Measurements from ENCODE around the gene USP33.
"Not testable (repeated sequence)": the region's sequence is repeated elsewhere in the genome, so short reads cannot be mapped to it uniquely, and the experiment has no call there.

Gene USP33

DNA sequence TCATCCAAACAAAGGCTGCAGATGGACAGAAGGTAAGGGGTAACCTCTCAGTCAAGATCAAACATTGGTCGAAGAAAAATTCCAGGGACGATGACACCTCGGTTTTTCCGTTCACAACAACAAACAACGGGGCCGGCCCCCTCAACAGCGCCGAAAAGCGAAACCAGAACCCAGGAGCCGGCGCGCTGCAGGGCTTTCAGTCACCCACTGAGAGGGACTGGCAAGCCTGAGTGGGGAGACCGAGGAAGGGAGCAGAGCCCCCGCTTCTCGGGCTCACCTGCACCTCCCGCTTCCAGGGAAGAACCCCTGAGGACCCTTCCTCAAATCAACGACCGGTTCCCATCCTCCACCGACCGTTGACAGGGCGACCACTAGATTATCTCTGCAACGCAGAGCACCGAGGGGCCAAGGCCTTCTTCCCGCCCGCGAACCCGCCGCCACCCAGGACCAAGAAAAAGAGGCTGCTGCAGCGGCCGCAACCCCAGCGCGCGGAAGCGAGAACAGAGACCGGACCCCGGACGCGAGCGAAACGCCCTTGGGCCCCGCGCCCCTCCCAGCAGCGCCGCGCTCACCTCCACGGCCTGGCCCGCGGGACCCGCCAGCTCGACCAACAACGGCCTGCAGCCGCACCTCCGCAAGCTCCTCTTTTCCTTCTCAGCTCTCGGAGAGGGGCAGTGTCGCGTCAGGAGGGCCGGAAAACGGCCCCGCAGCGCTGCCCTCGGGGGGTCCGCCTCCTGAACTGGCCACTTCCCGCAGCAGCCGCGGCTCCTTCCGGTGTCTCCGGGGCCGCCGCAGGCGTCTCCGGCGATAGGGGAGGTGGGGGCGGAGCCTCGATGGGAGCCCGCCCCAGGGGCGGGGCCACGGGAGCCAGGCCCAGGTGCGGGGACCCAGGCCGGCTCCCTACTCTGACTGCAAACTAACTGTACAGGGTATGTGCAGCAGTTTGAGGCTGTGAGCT lies at the start of gene USP33:
TSS of gene USP33 (minus strand) at position 782 of the 958 bp plus-strand sequence. CDS start 18,155 bp downstream, outside the sequence.
- peak; percentile 26 to 81 for DNase-seq

DNA sequence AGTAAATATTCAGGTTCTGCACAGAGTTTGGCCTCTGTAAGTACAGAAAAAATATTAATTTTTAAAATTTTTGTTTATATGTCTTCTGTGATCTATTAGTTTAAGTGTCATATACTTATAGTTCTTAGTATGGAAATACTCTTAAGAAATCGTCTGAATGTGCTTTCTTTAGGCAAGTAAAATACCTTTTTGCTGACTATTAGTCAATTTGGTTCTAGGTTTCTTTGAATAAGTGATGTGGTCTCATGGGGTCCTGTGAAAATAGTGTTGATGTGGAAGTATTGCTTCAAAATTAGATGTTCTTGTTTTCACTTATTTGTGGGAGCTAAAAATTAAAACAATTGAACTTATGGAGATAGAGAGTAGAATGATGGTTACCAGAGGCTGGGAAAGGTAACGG lies 43.7 kb upstream of the USP33 start:
- DNase-seq, result no peak

DNA sequence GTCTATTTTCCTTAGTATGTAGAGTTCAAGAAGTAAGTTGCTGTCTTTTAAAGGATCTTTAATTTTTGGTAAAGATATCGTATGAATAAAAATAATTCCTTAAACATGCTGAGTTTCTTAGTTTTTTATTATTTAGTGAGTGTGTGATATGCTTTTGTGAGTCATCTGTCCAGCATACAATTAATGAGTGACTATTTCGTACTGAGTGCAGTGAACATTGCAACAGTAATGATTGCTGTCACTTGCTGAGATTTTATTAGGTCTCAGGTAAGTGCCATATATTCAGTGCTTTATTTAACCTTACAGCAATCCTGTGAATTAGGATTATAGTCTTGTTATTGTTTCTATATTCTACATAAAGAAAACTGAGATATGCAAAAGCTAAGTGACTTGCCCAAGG lies 42.4 kb upstream of the USP33 start:
- no peak for DNase-seq

DNA sequence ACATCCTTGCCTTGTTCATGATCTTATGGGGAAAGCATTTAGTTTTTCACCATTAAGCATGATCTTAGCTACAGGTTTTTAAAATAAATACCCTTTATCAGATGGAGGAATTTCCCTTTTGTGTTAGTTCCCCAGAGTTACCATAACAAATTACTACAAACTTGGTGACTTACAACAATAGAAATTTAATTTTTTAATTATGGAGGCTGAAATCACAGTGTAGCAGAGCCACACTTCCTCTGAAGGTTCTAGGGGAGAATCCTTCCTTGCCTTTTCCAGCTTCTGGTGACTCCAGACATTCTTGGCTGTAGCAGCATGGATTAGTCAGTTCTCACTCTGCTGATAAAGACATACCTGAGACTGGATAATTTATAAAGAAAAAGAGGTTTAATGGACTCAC lies 38.3 kb upstream of the USP33 start:
- DNase-seq, result no peak

DNA sequence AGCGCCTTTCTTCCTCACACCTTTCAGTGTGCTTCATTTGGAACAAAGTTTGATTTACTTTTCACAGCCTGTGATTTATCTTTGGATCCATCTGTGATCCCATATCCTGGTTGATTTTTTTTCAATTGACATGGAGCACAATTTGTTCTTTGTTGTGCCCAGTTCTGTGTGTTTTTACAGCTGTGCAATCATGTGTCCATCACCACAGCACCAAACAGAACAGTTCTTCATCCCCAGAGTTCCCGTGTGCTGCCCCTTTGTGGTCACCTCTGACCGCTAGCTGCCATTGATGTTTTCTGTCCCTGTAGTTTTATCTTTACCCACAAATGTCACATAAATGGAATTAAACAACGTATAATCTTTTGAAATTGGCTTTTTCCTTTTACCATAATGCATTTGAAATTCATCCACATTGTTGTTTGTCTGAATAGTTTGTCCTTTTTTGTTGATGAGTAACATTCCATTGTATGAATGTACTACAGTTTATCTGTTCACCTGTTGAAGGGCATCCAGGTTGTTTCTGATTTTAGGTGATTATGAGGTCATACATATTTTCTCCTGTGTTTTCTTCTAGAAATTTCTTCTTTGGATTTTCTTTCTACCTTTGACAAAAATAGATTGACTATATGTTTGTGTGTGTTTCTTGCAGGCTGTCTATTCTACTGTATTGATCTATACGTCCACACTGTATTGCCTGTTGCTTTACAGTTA lies 37.2 kb upstream of the USP33 start:
- no peak for DNase-seq

DNA sequence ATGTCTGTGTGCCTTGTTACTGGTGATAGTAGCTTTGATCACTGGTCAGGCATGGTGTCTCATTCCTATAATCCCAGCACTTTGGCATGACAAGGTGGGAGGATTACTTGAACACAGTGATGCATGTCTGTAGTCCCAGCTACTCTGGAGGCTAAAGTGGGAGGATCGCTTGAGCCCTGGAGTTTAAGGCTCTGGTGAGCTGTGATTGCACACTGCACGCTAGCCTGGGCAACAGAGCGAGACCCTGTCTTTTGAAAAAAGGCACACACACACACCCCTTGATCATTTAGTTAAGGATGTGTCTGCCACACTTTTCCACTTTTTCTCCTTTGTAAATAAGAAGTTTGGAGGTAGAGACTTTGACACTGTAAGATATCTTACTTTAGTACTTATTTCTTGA lies 34.9 kb upstream of the USP33 start:
- no peak for DNase-seq

DNA sequence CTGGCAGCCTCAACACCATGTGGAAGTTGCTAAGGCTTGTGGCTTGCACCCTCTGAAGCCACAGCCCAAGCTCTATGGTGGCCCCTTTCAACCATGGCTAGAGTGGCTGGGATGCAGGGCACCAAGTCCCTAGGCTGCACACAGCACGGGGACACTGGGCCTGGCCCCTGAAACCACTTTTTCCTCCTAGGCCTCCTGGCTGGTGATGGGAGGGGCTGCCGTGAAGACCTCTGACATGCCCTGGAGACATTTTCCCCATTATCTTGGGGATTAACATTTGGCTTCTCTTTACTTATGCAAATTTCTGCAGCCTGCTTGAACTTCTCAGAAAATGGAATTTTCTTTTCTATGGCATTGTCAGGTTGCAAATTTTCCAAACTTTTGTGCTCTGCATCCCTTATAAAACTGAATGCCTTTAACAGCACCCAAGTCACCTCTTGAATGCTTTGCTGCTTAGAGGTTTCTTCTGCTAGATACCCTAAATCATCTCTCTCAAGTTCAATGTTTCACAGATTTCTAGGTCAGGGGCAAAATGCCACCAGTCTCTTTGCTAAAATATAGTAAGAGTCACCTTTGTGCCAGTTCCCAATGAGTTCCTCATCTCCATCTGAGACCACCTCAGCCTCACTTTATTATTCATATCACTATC lies 26.6 kb upstream of the USP33 start:
- DNase-seq, result not testable (repeated sequence)

DNA sequence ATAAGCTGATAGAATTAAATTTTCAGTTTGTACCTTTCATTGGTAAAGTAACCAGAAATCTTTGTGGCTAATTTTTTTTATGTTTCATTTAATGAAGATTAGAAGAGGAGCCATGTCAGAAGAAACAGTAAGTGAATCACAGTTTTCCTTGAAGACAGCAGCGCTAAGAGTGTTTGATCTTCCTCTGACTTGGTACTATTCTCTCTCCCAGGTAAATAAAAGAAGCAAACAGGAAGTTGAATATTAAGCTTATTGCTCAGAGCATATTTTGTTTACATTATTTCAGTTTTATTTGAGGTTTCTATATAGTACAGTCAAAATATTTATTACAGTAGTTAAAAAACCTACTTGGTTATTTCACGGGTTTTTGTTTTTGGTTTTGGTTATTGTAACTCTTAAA lies 23.5 kb upstream of the USP33 start:
- no peak for DNase-seq

DNA sequence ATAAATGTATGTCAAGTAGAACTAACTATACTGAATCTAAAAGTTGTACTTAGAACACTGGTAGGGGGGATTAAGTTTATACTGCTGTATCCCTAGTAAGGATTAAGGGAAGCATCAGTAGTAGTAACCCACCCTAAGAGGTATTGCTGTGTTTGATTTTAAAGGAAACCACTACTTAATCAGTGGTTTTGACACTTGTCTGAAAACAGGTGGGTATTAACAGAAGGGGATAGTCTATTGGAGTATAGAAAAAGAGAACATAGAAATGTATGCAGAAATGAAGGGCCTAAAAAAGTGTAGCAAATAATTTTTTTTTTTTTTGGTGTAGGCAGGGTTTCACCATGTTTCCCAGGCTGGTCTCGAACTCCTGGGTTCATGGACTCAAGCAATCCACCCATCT lies 22.0 kb upstream of the USP33 start:
- DNase-seq, result no peak

DNA sequence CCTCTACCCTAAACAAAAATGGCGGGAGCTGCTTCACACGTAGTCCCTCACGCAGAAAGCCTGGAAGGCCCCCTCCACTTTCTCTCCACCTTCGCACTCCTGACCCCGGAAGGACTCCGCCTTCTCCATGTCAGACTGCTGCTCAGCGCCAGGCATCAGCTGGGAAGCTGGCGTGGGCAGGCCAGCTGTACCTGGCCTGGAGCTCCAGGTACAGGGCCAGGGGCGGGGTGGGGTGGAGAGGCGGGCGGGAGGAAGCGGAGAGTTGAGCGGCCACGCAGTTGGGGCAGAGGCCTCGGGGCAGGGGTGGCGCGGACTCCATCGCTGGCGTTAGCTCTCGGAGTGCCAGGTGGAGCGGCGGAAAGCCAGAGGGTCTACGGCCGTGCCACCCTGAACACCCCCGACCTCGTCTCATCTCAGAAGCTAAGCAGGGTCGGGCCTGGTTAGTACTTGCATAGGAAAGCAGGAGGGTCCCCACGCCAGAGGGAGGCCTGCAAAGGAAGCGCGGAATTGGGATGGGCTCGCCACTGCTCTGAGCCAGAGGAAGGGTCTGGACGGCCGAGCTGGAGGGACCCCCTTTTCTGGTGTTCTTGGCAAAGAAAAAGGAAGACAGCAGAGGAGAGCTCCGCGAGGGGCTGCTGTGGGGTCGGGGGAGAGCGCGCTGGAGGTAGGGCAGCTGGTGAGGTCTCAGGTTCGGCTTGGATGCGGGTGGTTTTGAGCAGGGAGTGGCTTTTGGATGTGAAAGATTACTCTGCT lies 20.1 kb upstream of the USP33 start, which contains the start of gene MIGA1:
TSS of gene MIGA1 (plus strand) at position 121 of the 753 bp plus-strand sequence. CDS start 3,604 bp downstream, outside the sequence.
- peak; percentile 83 to 88 for DNase-seq

DNA sequence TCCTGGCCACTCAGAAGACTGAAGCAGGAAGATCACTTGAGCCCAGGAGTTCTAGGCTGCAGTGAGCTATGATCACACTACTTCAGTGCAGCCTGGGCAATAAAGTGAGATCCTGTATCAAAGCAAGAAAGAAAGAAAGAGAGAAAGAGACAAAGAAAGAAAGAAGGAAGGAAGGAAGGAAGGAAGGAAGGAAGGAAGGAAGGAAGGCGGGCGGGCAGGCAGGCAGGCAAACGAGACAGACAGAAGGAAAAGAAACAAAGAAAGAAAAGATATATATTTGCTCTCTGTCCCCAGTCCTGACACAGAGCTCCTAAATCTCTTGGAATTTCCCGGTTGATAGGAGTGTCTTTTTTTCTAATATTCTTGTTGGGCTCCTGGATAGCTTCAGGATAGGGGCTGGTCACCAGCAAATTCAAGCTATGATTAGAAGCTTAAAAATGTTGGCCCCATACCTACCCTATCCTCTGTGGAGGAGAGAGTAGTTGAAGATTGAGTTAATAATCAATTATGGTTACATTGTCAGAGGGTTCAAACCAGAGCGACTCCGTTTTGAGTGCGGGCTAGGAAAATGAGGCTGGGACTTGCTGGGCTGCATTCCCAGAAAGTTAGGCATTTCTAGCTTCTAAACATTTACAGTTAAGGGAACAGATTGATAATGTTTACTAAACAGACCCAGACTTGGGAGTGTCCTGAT lies 16.5 kb upstream of the USP33 start:
- no peak for DNase-seq

DNA sequence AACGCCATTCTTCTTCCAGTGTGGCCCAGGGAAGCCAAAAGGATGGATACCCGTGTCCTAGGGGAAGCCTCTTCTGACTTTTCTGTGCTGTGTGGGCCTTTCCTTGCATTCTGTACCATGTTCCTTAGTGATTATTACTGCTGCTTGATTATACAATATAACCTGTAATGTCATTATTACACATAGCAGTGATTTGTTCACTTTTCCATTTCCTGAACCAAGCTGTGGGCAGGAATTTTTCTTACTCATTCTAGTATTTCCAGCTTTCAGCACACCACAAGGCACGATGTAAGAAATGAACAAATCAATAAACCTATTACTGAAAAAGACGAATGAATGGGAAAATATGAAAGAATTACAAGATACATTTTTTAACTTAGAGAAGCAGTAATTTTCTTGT lies 8.4 kb upstream of the USP33 start:
- DNase-seq, result no peak

DNA sequence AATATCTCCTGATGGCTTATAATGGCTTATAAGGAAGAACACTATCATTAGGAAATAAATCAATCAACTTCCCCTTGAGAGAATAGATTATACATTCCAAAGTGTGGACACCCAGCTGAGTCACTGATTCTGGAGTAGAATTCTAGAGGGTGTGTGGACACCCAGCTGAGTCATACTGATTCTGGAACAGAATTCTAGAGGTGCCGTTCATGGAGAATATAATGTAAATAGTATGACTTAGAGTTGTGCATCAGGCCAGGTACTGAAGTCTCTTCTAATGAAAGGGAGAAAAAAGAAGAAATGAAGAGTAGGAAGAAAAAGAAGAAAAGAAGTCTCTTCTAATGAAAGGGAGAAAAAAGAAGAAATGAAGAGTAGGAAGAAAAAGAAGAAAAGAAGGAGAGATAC lies 2.4 kb upstream of the USP33 start:
- no peak for DNase-seq

DNA sequence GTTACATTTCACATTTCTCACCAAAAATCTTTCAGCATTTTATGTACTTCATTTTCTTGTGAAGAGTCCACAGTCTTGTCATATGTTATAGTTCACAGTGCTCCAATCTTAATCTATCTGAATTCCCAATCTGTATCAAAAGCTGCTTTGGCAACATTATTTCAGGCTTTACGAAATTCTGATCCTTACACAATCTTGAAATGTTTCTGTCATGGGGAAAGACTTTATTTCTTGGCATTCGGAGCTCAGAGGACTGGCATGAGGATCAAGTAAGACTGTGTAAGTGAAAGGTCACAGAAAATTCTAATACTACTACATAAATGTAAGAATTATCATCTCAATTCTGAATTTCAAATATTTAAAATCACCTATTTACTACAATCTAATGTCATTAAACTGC lies 2.0 kb downstream of the USP33 start:
- DNase-seq, result no peak

DNA sequence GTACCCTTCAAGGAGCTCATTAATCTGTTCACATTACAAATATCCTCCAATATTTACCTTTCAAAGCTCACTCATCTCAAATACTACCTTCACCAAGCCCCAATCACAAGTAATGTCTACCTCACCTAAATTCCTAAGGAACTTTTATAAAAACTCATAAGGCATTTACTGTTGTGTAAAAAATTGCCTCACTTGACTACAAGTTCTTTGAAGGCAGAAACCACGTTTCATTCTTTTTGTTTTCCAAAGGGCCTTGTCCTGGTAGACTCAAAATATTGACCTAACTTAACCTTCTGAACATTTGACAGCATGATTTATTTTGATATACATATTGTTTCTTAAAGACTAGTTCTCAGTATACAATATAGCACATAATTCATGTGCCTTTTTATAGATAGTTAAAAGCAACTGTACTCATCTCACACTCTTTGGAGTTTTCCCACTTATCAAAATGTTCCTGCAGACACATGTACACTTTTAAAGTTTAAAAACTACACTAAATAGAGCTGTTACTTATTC lies 2.5 kb downstream of the USP33 start:
- DNase-seq, result no peak

DNA sequence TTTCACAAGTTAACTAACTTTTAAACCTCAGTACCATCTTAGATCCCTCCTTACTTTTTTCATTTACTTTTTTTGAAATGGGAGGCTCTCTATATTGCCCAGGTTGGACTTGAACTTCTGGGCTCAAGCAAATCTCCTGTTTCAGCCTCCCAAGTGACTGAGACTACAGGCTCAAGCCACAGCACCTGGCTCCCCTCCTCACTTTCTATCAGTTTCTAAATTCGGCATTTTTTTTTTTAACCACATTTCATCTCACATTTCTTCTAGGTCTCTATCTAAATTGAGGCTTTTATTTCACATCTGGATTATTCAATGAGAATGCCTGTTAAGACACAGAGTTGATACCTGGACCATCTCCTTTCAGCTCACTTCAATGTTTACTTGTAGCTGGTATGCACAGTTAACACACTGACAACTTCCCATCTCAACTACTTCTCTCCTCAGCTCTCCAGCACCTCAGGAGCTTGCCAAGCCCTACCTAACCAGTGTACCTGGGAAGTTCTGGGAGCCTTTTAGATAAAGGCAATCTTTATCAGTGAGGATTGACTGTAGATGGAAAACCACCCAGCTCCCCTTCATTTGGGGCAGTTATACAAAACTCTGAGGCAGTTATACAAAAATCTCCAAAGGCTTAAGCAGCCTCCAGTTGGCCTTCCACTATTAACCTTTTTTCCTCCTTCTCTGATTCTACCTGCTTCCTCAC lies 3.4 kb downstream of the USP33 start:
- no peak for DNase-seq

DNA sequence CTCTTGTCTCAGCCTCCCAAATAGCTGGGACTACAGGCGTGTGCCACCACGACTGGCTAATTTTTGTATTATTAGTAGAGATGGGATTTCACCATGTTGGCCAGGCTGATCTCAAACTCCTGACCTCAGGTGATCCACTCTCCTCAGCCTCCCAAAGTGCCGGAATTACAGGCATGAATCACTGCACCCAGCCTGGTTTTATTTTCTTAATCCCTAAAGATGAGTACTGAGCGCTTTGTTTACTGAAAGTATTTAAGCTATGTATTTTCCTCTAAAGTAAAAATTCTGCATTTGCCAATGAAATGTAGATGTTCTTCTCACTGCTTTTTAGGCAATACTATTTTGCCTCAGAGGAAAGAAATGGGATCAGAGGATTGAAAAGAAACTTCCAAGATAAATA lies 10.2 kb downstream of the USP33 start:
- DNase-seq, result not testable (repeated sequence)

DNA sequence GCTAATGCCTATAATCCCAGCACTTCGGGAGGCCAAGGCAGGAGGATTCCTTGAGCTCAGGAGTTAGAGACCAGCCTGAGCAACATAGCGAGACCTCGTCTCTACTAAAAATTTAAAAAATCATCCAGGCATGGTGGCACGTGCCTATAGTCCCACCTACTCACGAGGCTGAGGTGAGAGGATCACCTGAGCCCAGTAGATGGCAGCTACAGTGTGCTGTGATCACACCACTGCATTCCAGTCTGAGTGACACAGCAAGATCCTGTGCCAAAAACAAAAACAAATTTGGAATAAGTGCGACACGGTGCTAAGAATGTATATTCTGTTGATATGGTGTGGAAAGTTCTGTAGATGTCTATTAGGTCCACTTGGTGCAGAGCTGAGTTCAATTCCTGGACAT lies 15.1 kb downstream of the USP33 start:
- no peak for DNase-seq

DNA sequence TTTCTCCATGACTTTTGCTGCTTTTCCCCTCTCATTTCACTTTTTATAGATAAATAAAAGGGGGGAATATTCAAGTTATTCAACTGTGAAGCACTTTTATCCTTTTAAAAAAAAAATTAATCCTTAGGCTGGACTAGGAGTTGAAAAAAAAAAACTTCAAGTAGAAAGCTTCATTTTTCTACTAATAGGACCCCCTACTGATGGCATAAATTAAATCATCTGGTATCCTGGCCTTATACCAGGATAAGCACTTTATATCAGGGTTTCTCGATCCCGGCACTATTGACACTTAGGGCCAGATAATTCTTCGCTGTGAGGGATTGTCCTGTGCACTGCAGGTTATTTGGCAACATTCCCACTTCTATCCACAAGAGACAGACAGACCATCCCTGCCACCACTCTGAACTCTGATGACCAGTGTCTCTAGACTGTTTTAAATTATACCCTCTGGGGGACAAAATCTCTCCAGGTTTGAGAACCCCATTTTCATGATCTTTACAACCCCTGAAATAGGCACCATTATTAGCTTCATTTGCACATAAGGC lies 17.6 kb downstream of the USP33 start:
- peak in 1 of 2 experiments; percentile 14 for DNase-seq

DNA sequence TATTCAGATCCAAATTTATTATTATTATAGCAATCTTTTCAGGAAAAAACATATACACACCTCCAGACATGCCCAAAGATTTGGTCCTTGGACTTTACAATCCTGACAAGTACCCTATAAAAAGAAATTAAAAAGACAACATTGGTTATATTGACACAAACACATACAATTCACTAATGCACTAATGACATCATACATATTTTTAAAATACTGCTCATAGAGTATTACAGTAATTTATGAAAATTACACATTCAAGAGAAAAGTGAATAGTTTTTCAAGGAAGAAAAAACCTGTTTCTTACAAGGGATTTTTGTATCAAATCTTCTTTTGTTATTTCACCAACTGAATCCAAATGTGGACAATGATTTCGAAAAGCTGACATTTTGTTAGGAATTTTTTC lies 18.3 kb downstream of the USP33 start:
- DNase-seq, result no peak

DNA sequence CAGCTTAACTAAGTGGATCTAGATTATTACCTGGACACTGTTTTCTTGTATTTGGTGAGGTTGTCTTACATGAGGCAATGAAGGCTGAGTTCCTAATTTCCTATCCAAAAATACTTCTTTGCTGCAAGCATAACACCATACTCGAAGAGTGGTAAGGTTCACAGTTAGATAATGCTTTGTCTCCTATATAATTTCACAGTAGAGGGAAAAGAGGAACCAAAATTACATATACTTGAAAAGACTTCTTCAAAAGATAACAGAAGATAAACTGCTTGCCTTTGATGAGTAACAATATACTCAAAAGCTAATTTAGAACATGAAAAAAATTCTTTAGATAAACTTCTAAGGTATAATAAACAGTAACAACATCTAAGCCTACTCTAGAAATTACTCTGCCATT lies 20.4 kb downstream of the USP33 start:
- no peak for DNase-seq

Measured in NCI-H524 (cell line).